Subcutaneous abdominal adipose tissue (tissue), 5 donors: ENCODE data around the gene MAEA.

Source experiments
- H3K27ac ChIP-seq: one replicate; pipeline ENCODE4 v1.7.0; 2013; ENCODE audit warnings: low read depth, mild to moderate bottlenecking, inconsistent platforms, low read length, moderate library complexity
- H3K27me3 ChIP-seq, 5 donors: one replicate each; pipeline ENCODE4 v1.7.0; 2013; ENCODE audit warnings: low read length in 5 of 5, inconsistent platforms in 1 of 5; ENCODE audit not compliant: control insufficient read depth in 5 of 5, insufficient read depth in 4 of 5
- H3K36me3 ChIP-seq, 5 donors: one replicate each; pipeline ENCODE4 v1.7.0; 2013; ENCODE audit warnings: low read length in 5 of 5; ENCODE audit not compliant: control insufficient read depth in 5 of 5, insufficient read depth in 5 of 5
- H3K4me1 ChIP-seq, 5 donors: one replicate each; pipeline ENCODE4 v1.7.0; 2013; ENCODE audit warnings: low read length in 5 of 5, mild to moderate bottlenecking in 3 of 5, moderate library complexity in 1 of 5; ENCODE audit not compliant: control insufficient read depth in 5 of 5, insufficient read depth in 5 of 5
- H3K4me3 ChIP-seq, 5 donors: one replicate each; pipeline ENCODE4 v1.7.0; 2013; ENCODE audit warnings: low read length in 5 of 5, low read depth in 1 of 5
- H3K9ac ChIP-seq, 5 donors: one replicate each; pipeline ENCODE4 v1.7.0; 2013; ENCODE audit warnings: low read length in 5 of 5, mild to moderate bottlenecking in 4 of 5, moderate library complexity in 3 of 5
- H3K9me3 ChIP-seq, 5 donors: one replicate each; pipeline ENCODE4 v1.7.0; 2013; ENCODE audit warnings: low read length in 5 of 5; ENCODE audit not compliant: control insufficient read depth in 5 of 5
- donor health status: healthy.
- donor health status: healthy.
- donor health status: healthy.
- donor health status: healthy.
- donor health status: healthy.

The MAEA gene

DNA sequence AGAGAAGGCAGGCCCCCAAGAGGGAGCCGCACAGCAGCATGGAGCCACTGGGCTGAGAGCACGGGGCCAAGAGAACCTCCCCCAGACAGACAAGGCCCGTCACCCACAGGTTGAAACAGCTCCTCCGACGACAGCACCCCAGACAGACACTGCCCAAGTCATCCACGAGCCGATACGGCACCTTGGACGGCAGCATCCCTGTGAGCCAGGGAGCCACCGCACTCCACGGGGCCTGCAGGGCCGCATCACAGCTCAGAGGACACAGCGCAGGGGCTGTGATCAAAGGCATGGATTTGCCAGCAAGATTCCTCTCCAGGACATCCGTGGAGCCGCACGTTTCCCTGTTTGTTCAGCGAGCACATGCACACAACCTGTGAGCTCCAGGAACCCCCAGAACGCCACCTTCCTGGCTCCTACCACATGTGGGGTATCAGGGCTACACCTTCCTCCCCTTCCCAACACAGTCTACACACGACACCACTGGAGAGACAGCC is 44.7 kb upstream of the MAEA start:
- H3K9ac ChIP-seq: peak overlapping the region in 2 of 5 donors; percentile 12 to 56
- peaks cover 0 to 20% (median 13%) of the 10 kb centered on the region in 5 donors for H3K36me3 ChIP-seq
- H3K27me3 ChIP-seq: no peaks in the 10 kb centered on the region
- H3K9me3 ChIP-seq: no peaks in the 10 kb centered on the region
- no peak overlapping the region for H3K4me3 ChIP-seq
- no peak overlapping the region for H3K27ac ChIP-seq
- peaks cover 19 to 77% (median 65%) of the 10 kb centered on the region in 5 donors for H3K4me1 ChIP-seq

DNA sequence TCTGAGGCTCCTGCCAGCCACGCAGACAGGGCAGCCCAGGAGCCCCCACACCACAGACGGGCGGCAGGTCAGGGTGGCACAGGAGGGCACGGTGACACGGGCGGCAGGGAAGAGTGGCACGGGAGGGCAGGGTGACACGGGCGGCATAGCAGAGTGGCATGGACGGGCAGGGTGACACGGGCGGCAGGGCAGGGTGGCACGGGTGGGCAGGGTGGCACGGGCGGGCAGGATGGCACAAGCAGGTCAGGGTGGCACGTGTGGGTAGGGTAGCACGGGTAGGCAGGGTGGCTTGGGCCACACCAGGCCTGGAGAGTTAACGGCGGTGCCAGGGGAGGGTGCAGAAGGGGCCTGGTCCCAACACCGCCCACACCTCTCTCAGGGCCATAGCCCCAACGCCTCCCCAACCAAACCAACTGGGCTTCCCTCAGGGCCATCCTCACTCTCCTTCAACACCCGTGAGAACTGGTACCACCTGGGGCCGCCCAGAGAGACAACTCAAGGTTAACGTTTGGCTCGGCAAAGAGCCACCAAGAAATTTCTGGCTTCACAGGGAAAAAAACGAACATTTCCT is 44.1 kb upstream of the MAEA start:
- Histone ChIP-seq H3K36me3 (peaks cover 0 to 17% (median 11%) of the 10 kb centered on the region in 5 donors), H3K27me3 (no peaks in the 10 kb centered on the region), H3K27ac (no peak overlapping the region), H3K9ac (peak overlapping the region; percentile 15 to 83 (median 81)), H3K4me1 (peaks cover 20 to 81% (median 70%) of the 10 kb centered on the region in 5 donors), H3K9me3 (no peaks in the 10 kb centered on the region), H3K4me3 (peak overlapping the region in 1 of 5 donors; percentile 82)

DNA sequence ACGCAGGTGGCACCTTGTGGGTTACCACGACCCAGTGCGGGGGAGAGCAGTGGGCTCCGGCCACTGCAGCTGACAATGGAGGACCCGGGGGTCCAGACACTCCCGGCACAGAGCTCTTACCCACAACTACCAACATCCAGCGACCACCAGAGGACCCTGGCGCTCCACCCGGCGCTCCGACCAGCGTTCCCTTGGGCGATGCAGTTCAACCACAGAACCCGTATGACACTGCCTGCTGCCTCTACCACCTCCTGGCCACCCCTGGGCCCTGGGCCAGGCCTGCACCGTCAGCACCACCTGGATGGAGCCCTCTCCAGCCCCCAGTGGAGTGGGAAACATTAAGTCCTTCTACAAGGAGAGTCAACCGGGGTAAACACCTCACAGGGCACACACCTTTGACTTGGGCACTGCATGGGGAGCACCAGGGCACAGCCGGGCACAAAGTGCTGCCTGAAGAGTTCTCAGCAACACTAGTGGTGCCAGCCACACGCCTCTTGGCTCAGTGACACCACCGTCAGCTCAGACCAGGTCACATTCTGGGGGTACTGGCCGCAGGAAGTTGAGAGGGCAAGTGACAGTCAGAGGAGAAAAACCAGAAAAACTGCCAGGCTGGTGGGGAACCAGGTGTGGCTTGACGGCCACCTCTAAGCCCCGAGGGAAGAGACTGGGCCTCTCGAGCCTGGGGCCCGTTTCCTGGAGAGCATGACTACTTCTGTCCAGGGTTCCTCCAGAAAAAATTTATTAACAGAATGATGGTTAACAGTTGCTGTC is 43.4 kb upstream of the MAEA start:
- peak overlapping the region; percentile 76 for H3K27ac ChIP-seq
- H3K9ac ChIP-seq: peak overlapping the region; percentile 26 to 83 (median 81)
- H3K4me3 ChIP-seq: peak overlapping the region in 4 of 5 donors; percentile 73 to 82 (median 78)
- H3K36me3 ChIP-seq: peaks cover 0 to 14% (median 4%) of the 10 kb centered on the region in 5 donors
- no peaks in the 10 kb centered on the region for H3K27me3 ChIP-seq
- peaks cover 20 to 81% (median 75%) of the 10 kb centered on the region in 5 donors for H3K4me1 ChIP-seq
- peaks cover 0 to 2% (median 0%) of the 10 kb centered on the region in 5 donors for H3K9me3 ChIP-seq

DNA sequence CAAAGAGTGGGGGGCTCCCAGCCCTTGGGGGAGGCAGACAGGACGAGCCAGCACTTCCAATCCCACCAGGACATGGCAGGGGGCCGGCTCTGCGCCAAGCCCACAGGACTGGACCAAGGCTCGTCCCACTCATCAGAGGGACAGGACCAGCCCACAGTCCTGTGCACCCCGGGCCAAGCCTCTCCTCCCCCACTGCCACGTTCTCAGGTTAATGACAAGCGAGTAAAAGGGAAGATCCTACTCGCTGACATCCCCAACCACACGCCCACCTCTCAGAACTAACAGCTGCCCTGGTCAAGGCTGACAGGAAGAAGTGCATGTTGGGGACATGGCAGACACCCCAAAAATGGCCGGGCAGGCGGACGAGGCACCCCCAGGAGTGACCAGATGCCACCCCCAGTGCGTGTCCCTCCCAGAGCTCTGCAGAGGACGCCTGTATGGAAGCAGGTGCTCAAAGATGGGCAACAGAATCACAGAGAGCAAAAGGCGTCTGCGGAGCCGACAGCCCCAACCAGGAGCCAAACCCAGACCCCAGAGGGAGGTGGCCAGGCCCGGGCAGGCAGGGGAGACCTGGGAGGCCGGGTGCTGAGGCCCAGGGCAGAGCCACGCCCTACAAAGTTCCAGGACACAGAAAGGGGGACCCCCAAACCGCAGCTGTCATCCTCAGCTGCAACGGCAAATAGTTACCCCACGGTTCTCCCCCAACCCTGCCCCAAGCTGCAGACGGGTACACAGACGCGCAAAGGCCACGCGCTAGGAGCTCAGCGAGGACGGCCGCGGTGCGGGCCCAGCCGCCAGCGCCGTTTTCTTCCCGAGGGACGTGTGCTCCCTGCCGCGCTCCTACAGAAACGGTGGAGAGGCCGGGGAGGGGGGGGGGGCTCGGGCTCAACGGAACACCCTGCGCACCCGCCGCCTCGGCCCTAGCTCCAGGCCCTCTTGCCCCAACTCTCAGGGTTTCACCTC is 42.5 kb upstream of the MAEA start:
- Histone ChIP-seq H3K27ac (peak overlapping the region; percentile 76), H3K9ac (peak overlapping the region; percentile 8 to 83 (median 81)), H3K9me3 (peaks cover 0 to 2% (median 0%) of the 10 kb centered on the region in 5 donors), H3K4me3 (peak overlapping the region in 4 of 5 donors; percentile 73 to 82 (median 78)), H3K4me1 (peaks cover 20 to 77% (median 71%) of the 10 kb centered on the region in 5 donors), H3K36me3 (peaks cover 0 to 10% (median 4%) of the 10 kb centered on the region in 5 donors), H3K27me3 (no peaks in the 10 kb centered on the region)

DNA sequence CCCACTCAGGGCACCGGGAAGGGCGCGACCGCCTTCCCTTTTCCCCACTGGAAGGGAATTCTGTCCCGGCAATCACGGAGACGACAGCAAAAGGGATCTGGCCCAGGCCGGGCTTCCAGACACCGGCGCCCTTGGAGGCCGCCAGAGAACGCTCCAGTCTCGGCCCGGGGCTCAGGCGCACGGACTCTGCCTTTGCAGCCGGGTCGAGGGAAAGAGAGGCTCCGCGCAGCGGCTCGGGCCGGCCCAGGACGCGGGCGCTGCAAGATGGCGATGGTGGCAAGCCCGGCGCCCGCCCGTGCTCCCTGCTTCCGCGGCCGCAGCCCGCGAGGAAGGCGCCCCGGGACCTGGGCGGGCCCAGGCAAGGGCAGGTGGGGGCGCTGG is 41.8 kb upstream of the MAEA start:
- no peaks in the 10 kb centered on the region for H3K27me3 ChIP-seq
- H3K9ac ChIP-seq: peak overlapping the region in 4 of 5 donors; percentile 74 to 83 (median 82)
- H3K4me3 ChIP-seq: peak overlapping the region in 4 of 5 donors; percentile 73 to 82 (median 78)
- H3K4me1 ChIP-seq: peaks cover 19 to 70% (median 64%) of the 10 kb centered on the region in 5 donors
- H3K36me3 ChIP-seq: peaks cover 0 to 9% (median 4%) of the 10 kb centered on the region in 5 donors
- H3K27ac ChIP-seq: peak overlapping the region; percentile 76
- H3K9me3 ChIP-seq: peaks cover 0 to 2% (median 0%) of the 10 kb centered on the region in 5 donors

DNA sequence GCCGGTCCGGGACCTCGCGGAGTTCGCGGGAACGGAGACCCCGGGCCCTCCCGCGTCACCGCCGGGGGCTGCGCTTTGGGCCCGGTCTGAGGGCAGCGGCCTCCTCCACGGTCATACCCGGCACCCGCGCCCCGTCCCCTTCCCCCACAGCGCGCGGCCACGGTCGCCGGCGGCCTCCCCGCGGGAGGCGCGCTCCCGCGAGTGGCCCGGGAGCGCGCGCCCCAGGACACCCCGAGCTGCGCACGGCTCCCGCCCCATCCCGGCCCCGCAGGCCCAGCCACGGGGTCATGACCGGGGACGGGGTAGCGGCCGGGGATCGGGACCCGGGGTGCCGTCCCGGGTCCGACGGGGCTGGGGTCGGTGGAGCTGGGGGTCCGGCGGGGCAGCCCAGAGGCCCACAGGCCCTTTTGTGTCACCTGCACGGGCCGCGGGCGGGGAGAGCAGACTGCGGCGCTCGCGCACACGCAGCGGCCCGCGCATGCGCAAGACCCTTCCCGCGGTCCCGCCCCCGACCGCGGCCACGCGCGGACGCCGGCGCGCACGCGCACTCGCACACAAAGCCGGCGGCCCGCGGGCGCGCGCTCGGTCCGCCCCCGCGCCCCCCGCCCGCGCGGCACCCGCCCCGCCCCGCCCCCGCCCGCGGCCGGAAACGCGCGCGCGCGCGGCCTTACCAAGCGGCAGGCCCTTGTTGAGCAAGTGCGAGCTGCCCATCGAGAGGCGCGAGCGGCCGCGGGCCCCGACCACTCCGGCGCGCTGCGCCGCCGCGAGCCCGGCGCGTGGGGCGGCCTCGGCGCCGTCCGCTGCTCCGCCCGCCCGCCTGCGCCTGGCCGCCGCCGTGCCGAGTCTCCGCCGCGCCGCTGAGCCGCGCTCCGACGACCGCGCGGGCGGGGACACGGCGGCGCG is 41.2 kb upstream of the MAEA start, which contains the start of gene CTBP1:
TSS of gene CTBP1 (minus strand) at position 886 of the 903 bp plus-strand sequence. CDS start 7,799 bp downstream, outside the sequence.
- peaks cover 18 to 63% (median 58%) of the 10 kb centered on the region in 5 donors for H3K4me1 ChIP-seq
- H3K27me3 ChIP-seq: no peaks in the 10 kb centered on the region
- peak within 1 kb of the TSS; percentile 59 to 82 (median 78) for H3K4me3 ChIP-seq
- peaks cover 0 to 12% (median 4%) of the 10 kb centered on the region in 5 donors for H3K36me3 ChIP-seq
- H3K27ac ChIP-seq: peak within 1 kb of the TSS; percentile 93
- H3K9ac ChIP-seq: peak within 1 kb of the TSS; percentile 56 to 86 (median 81)
- H3K9me3 ChIP-seq: peaks cover 0 to 2% (median 0%) of the 10 kb centered on the region in 5 donors

DNA sequence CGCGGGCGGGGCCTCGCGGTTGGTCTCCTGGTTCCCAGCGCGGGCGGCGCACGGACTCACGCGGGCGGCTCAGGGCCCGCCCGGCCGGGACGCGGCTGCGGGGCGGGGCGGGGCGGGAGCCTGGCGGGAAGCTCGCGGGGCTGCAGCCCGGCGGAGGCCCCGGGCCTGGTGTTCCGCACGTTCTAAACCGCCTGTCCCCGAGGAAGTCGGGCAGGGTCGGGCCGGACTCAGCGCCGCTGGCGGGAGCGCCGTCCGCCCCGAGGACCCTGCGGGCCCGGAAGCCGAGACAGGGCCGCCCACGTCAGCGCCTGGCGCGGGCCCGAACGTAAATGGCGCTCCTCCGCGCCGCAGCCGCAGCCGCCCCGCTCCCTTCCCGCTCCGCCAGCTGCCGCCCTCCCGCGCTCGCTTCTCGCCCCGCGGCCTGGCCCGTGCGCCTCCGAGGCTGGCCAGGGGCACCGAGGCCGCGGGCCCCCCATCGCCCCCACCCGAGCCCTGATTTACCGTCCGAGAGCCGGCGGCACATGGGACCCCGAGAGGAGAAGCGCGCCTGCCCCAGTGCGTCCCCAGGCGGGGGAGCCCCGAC is 40.5 kb upstream of the MAEA start:
- Histone ChIP-seq H3K9ac (peak overlapping the region; percentile 56 to 86 (median 78)), H3K27me3 (no peaks in the 10 kb centered on the region), H3K9me3 (peaks cover 0 to 2% (median 0%) of the 10 kb centered on the region in 5 donors), H3K27ac (peak overlapping the region; percentile 93), H3K4me3 (peak overlapping the region in 4 of 5 donors; percentile 64 to 74 (median 68)), H3K36me3 (peaks cover 0 to 12% (median 4%) of the 10 kb centered on the region in 5 donors), H3K4me1 (peaks cover 13 to 56% (median 50%) of the 10 kb centered on the region in 5 donors)

DNA sequence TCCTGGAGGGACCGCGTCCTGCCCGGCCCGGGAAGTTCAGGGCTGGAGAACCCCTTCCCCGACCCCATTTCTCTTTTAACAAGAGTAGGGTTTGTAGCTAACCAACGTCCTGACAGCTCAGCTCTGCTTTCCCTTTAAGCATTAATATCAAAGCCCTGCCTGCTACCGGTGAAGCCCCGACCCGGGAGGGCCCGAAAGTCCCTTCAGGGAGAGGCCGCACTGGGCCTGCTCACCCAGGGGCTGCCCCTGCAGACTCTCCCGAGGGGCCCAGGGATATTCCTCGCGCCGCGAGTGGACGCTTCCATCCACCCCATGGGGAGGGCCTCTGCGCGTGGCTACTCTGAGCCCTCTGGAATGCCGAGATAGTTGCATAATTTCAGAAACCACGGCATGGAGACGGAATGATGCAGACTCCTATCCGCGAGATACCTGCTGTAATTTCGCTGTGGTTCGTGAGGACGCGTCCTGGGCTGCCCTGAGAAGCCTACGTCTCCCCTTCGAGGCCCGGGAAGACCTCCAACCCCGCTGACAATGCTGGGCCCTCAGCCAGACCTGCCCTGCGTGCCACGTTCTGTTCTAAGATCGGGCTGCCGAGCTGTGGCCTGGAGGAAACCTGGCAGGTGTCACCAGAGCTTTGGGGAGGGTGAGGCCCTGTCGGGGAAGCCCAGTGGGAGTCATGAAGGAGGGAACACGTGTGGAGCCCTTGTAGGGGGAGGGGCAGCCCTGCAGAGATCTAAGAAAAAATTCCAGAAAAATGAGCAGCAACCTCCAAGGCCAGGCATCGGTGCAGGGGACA is 39.8 kb upstream of the MAEA start:
- H3K27ac ChIP-seq: peak overlapping the region; percentile 93
- H3K4me1 ChIP-seq: peaks cover 12 to 49% (median 43%) of the 10 kb centered on the region in 5 donors
- no peaks in the 10 kb centered on the region for H3K27me3 ChIP-seq
- peak overlapping the region; percentile 59 to 74 (median 68) for H3K4me3 ChIP-seq
- H3K9me3 ChIP-seq: peaks cover 0 to 2% (median 0%) of the 10 kb centered on the region in 5 donors
- H3K9ac ChIP-seq: peak overlapping the region; percentile 56 to 86 (median 78)
- peaks cover 0 to 12% (median 3%) of the 10 kb centered on the region in 5 donors for H3K36me3 ChIP-seq
